ENCODE results near the gene GCNT4.

- TF ChIP-seq CTCF (IDR thresholded peaks at IDR 0.05; ENCODE audit: low read length) (no peak), EZH2 (optimal IDR thresholded peaks at IDR 0.05; ENCODE audit: low read depth, low read length) (no peak)
Observed at GRCh38 chr5:75010838-75011237, 41.5 kb downstream of the GCNT4 start.

All from MM.1S (cell line).